SW 1271 (cell line): Measurements from ENCODE around the gene SS18L1.
A peak's percentile ranks its signal among the peaks of the same experiment; 100 is the strongest.

Experiments
- DNase-seq, 2 experiments: peaks; one replicate each; lab custom pipeline; 2025; lab: John Stamatoyannopoulos, UW

SS18L1 gene

DNA sequence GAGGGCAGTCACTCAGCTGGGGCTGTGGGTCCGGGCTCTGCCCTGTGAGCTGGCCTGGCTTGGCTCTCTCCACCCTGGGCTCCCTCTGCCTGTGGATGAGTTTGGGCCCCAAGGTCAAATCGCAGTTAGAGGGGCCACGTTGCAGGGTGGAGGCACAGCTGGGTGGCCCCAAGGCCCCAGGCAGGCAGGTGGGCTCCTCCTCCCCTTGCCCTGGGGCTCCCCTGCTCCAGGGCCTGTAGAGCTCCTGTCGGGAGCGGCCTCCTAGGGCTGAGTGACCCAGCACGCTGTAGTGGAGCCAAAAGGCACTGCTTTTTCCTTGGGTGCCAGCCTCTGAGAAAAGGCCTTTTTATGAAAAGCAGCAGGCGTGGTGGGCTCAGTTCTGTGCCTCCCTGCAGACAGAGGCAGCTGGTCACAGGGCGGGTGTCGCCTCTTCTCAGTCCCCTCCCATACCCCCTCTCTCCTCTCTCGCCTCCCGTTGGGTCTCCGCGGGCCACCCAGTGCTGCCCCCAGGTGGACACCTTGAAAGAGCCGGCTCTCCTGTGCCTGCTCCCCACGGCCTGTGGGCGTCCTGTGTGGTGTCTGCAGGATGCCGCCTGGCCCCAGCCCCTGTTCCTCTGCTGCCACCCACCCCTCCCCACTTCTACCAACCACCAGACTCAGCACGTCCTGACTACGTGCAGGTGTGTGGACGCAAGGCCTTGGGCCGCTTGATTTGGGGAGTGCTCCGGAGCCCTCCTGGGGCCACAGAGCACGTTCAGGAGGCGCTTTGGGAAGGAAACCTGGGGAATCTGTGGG lies 13.2 kb downstream of the SS18L1 start:
- peak; percentile 20 to 29 for DNase-seq

DNA sequence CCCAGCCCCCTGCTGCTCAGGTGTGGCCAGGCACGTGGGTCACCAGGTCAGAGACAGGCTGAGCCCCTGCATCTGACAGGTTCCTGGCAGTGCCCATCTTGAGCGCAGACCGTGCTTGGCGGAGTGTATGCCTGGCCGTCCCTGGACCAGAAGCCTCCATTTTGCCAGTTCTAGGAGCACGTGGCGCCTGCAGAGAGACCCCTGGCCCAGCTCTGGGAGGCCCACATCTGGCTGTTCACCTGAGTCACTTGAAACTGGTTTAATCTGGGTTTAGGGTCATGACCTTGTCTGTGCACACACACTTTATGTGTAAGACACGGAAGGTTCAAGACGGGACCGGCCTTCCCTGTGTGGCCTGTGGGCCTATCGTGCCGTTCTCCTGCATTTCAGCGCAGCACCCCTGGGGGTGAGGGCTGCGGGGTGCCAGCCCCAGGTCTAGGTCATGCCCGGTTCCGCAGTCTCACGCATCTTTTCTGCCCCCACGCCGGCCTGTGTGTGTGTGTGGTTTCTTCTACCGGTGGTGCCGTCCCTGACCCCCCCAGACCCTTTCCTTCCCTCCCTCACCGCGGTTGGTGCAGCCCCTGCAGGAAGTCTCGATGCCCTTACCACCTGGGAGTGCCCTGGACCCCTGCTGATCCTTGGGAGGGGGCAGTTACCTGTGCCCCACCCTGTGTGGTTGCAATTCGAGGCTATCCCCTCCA lies 14.0 kb downstream of the SS18L1 start:
- no peak for DNase-seq

DNA sequence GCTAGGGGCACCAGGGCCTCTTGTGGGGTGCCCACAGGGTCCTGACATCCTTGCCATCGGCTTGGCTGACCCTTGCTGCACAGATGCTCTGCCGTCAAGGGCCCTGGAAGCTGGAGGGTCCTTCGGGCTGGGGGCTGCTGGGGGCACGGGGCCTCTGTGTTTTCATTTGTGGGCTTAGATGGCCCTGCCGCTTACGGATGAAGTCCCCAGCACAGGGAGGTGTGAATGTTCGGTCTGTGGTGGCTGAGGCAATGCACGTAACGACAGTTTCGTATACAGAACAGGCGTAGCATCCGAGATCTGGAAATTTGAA lies 14.5 kb downstream of the SS18L1 start:
- no peak for DNase-seq

DNA sequence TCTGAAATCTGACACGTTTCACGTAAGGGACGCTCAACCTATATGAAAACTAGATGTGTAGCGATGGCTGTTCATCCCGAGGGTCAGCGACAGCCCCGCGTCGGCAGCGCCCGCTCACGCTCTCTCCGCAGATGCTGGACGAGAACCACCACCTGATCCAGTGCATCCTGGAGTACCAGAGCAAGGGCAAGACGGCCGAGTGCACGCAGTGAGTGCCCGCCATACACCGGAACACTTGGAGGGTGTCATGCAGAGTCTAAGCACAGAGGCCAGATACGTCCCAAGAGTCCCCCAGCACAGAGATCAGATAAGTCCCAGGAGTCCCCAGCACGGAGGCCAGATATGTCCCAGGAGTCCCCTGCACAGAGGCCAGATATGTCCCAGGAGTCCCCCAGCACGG lies 15.0 kb downstream of the SS18L1 start:
- no peak for DNase-seq

DNA sequence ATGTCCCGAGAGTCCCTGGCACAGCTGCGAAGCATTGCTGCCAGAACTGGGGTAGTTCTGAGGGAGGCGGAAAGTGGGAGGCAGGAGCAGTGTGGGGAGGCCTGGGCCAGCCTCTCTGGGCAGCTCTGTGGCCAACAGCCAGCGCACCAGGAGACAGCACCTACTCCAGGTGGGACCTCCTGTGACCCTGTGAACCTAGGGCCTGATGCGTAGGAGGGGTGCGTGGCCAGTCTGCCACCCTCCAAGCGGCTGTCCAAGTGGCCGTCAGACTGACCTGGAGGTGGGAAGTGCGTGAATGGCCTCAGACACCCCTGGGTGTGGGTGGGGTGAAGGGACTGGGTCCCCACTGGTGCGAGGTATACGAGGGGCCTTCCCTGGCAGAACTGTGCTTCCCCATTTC lies 15.5 kb downstream of the SS18L1 start:
- no peak for DNase-seq

DNA sequence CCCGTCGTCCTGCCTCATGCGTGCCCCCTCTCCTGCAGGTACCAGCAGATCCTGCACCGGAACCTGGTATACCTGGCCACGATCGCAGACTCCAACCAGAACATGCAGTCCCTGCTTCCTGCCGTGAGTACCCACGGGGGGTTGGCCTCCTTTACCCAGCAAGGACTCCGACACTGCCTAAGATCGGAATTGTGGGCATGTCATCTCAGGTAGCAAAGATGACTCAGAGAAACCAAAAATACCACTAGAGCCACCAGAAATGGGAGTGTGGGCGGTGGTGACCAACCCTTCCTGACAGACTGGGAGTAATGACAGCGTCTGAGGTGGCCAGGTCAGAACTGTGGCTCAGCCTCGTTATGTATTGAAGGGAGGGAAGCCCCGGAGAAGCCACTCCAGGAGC lies 16.3 kb downstream of the SS18L1 start:
- DNase-seq: no peak

DNA sequence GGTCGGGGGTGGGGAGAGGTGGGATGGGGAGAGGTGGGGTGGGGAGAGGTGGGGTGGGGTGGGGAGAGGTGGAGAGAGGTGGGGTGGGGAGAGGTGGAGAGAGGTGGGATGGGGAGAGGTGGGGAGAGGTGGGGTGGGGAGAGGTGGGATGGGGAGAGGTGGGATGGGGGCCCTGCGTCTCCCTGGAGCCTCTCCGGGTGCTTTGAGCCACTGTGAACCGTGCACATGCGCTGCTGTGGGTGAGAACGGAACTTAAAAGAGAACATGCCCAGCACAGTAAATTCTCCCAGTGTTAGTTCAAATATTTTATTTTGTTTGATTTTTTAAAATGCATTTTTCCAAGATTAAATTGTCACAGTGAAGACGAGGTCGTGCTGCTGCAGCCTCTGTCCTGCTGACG lies 16.7 kb downstream of the SS18L1 start:
- DNase-seq: no peak

DNA sequence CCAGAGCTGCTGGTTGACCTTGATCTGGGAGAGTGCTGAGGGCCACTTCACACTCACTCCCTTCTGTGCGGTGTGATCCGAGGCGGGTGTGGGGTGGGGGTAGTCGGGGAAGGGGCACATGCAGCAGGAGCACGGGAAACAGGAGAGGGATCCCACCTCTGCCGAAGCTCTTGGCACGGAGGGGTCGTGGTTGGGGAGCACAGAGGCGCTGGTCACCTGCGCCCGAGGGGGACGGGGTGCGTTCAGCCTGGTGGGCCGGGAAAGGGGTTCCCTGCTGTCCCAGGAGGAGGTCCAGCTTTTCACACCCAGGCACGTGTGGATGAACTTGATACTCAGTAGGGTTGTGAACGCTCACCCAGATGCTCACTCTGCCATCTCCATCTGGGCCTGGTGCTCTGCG lies 17.3 kb downstream of the SS18L1 start:
- DNase-seq: no peak

DNA sequence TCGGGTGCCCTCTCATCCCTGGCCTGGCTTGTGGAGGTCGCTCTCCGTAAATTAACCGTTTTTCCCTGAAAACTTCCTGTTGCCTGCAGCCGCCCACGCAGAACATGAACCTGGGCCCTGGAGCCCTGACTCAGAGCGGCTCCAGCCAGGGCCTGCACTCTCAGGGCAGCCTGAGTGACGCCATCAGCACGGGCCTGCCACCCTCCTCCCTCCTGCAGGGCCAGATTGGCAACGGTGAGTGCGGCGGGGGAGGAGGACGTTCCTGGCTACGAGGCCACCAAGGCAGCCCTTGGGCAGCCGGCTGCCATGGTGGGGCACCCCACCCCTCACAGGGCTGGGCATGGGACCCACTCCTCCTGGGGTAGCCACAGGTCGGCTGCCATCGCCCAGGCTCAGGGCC lies 17.8 kb downstream of the SS18L1 start:
- no peak for DNase-seq

DNA sequence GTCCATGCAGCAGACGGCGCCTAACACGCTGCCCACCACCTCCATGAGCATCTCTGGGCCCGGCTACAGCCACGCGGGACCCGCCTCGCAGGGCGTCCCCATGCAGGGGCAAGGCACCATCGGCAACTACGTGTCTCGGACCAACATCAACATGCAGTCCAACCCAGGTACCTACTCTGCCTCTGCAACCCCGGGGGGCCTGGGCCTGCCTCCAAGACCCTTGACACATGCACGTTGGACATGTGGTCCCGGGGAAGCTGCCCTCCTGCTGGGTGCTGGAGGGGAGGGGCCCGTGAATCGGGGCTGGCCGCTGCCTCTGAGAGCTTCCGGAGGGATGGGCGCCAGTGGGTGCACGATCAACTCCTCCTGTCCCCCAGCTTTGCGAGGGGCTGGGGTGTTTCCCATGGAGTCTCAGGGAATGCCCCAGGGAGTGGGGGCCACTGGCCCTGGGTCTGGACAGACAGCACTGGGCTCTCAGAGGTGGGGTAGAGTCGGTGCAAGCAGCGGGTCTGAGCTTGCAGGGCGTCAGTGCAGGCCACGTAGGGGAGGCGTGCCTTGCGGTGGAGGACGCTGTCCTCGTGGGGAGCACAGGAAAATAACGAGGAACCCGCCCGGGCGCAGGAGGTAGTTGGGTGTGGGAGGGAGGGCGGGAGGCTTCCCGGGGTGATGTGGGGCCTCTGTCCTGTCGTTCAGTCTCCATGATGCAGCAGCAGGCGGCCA lies 19.4 kb downstream of the SS18L1 start:
- DNase-seq: no peak

DNA sequence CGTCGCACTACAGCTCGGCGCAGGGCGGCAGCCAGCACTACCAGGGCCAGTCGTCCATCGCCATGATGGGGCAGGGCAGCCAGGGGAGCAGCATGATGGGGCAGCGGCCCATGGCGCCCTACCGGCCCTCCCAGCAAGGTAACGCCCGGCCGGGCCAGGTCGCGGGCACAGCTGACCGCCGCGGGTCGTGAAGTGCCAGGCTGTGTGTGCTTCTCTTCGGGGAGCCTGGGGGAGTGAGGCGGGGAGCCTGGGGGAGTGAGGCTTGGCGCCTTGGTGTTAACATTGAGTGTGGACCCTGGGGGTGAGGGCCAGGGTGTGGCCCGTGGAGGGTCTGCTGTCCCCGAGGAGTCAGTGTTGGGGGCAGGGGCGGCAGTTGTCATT lies 19.9 kb downstream of the SS18L1 start:
- DNase-seq: no peak

DNA sequence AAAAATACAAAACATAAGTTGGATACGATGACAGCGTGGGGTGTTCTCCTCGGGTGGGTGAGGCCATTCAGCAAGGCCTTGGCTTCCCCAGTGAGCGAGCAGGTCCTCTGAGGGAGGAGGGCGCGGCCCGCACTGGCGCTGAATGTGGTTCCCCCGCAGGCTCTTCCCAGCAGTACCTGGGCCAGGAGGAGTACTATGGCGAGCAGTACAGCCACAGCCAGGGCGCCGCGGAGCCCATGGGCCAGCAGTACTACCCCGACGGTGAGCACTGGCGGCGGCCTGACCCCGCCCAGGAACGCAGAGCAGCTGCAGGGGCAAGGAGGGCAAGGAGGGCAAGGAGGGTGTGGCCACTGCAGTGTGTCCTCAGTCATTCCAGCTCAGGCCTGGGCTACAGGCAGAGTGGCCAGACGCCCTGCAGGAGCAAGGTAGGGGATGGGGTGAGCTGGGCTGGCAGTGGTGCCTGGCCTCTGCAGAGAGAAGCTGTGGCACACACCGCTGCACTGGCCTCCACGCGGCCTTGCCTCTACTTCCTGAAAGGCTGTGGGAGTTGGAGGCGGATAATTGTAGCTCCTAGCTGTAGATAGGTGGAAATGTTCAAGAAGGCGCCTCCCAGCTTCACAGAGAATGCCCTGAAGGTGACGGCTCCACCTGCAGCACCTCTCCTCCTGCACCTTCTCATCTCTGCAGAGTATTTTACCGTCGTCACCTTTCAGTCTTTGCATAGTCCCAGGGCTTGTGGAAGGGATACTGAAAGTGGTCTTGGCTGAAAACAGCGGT lies 20.6 kb downstream of the SS18L1 start:
- no peak for DNase-seq

DNA sequence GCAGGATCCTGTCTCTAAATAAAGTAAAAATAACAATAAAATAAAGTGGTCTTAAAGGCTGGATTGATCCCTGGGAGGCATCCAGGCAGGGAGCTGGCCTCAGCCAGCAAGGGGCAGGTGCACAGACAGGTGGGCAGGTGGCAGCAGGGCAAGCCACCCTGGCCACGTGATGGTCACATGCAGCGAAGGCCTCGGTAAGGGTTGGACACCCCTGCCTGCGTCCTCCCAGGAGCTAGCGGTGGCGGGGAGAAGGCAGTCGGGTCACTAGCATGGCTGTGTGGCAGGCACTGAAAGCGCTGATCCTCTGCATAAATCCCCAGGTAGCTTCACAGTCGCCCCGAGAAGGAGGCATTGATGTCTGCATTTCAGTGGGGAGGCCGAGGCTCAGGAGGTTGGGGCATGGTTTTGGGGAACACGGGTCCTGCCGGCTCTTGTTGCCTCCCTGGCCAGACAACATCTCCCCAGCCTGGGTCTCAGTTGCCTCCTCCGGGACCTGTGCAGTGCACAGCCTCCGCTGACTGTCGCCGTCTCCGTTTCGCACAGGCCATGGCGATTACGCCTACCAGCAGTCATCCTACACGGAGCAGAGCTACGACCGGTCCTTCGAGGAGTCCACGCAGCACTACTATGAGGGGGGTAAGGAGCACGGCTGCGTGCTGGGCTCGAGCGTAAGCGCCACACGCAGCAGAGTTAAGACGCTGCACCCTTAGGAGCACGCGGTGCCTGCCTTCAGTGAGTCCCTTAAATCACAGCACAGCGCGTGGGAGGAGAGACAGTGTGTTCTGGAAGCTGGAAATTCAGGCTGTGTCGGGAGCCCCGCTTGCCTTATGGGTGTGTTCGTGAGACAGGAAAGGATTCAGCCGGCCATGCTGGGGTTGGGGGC lies 21.6 kb downstream of the SS18L1 start:
- no peak for DNase-seq

DNA sequence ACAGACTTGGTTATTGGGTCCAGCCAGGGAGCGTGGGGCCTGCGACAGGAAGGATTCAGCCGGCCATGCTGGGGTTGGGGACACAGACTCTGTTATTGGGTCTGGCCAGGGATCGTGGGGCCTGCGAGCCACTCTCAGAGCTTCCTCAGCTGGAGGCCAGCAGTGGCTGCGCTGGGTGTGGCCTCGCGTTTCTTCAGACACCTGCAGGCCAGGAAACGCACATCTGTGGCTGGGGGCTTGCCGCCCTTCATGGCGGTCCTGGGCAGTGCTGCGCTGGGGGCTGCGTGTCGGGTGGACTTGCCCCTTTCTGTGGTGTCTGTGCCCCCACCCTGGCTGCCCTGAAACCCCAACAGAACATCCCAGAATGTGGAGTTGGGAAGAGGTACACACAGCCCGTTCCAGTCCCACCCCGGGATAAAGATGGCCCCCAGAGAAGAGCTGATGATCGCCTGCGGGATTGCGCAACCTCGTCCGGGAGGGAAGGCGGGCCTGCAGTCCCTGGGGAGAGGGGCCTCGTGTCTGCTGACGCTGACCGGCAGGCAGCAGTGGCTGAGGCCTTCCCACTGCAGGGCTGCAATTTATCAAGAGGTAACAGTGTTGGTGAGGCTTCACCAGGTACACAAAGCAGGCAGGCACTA lies 22.3 kb downstream of the SS18L1 start:
- no peak for DNase-seq

DNA sequence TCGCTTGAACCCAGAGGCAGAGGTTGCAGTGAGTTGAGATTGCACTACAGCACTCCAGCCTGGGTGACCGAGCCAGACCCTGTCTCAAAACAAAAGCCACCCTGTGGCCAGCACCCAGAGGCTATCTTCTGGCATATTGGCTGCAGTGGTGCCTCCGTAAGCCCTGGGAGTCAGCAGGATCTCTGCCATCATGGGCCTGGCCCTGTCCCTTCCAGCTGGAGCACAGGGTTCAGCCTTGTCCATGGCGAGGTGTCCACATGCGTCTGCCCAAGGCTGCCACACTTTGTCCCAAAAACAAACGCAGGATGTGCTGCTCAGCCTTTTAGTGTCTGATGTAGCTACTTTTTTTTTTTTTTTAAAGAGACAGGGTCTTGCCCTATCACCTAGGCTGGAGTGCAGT lies 23.9 kb downstream of the SS18L1 start:
- no peak for DNase-seq

DNA sequence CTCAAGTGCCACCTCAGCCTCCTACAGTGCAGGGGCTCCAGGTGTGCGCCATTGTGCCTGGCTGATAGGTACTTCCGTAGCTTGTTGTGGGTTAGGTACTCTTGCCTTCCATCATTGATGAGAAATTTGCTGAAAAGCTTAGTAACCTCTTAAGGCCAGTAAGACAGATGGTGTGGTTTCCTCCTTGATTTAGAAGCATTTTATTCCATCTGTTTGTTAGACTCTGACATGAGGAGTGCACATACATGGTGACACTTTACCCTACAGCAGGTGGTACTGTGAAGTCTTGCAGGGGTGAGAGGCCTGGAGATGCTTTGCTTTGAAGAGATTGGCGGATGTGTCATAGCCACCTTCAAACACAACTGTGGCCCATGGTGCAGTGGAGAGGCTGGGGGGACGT lies 24.5 kb downstream of the SS18L1 start:
- DNase-seq: no peak

DNA sequence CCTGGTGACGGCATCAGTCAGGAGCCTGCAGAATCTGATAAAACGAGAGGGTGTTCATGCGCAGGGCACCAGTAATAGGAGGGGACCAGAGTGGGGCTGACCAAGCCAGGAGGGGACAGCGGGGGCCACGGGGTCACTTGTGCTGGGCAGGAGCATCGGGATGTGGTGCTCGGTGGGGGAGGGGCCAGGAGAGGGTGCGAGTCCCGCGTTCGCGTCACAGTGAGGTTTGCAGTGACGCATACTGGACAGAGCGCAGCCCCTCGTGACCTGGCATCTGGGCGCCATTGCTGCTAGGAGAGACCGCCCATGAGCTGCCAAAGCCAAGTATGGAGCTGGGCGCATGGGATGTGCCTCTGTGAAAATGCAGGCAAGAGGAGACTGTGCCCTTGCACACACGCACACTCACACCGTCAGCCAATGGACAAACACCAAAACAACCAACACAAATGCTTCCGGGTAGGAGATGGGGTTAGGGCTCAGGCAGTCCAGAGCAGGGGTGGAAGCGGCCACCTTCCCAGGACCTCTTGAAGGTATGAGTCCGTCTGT lies 25.4 kb downstream of the SS18L1 start:
- no peak for DNase-seq

DNA sequence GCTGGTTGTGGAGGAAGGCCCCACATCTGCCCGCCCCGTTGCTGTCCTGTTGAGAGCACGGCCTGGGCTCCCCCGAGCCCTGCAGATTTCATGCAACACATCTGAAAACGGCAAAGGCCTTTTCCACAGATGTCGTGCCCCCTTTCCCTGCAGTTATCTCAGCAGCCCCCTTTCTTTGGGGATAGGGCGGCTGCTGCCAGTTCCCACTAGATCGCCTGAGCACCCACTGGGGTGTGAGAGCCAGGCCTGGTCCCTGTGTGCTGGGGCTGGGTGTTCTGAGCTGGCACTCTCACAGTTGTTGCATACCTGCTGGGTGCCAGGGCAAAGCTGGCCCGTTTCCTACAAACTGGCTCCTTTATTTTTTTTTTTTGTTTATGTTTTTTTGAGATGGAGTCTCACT lies 27.0 kb downstream of the SS18L1 start:
- DNase-seq: no peak

DNA sequence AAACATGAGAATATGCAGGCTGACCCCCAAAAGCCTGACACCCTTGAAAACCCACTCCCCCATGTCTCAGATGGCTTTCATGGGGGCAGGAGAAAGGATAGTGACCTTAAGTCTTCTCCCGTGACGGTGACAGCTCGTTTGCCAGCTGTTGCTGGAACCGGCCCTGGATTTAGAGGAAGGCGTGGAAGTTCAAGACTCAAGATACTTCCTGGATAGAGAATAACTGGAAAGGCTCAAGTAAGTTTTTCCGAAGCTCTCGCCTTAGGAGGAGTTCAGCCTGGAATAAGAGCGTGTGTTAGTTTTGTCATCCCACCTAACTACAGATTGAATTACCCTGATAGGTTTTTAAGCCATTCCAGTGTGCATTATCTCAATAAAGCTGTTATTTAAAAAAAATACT lies 27.7 kb downstream of the SS18L1 start:
- DNase-seq: no peak

DNA sequence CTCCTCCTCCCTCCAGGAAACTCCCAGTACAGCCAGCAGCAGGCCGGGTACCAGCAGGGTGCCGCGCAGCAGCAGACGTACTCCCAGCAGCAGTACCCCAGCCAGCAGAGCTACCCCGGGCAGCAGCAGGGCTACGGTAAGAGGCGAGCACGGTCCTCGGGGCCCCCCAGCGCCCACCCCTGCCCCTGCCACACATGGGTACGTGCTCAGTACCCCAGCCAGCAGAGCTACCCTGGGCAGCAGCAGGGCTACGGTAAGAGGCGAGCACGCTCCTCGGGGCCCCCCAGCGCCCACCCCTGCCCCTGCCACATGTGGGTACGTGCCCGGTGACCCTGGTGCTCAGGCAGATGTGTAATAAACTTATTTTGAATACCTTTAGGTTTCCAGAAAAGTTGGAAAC lies 29.1 kb downstream of the SS18L1 start:
- DNase-seq: no peak
